NCI-H2196 treated with DMSO at 0.1 percent for 48 hours (cell line): ENCODE results near the gene COASY.
"Not testable (repeated sequence)": the region's sequence is repeated elsewhere in the genome, so short reads cannot be mapped to it uniquely, and the experiment has no call there.

Experiments
- DNase-seq: peaks from one replicate; lab custom pipeline; 2025; ENCODE audit not compliant: unreplicated experiment; lab: John Stamatoyannopoulos, UW

Gene COASY

DNA sequence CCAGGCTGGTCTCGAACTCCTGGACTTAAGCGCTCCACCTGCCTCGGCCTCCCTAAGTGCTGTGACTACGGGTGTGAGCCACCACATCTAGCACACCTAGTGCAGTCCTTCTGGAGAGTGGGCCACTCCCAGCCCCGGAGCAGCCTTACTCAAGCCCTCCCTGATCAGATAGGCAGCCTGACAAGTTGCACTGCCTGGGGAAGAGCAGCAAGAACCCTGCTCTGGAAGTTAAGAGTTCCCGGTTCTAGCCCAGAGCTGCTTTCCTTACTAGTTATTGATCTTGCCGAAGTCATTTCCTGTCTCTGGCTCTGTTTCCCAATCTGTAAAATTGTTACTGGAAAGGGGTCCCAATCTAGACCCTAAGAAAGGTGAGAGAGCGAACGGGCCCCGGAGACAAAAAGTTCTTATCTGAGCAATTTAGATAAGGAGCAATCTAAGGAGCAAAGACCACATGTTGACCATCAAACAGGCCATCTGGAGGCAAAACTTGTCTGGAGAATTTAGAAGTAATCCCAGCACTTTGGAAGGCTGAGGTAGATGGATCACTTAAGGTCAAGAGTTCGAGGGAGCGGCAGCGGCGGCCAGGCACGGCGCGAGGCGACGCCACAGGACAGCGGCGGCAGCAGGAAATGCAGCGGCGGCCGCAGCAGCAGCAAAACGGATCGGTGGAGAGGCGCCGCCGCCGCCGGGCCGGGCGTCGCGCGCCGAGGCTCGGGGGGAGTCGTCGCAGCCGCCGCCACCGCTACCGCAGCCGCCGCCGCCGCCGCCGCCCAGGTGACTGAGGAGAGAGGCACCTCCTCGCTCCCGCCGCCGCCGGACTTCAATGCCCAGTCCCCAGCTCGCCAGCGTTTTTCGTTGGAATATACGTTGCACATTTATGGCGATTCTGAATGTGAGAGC, 30.2 kb upstream of the COASY start:
- DNase-seq, result no peak

- no peak for DNase-seq
Observed at GRCh38 chr17:42535155-42536047, 26.5 kb upstream of the COASY start.

DNA sequence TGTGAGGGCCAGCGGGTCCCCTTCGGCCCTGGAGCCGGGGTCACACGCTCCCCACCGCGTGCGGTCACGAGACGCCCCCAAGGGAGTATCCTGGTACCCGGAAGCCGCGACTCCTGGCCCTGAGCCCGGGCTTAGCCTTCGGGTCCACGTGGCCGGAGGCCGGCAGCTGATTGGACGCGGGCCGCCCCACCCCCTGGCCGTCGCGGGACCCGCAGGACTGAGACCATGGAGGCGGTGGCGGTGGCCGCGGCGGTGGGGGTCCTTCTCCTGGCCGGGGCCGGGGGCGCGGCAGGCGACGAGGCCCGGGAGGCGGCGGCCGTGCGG, 25.9 kb upstream of the COASY start, which contains the start of gene NAGLU:
Gene NAGLU, plus strand, starts transcription at position 194 of the 324 bp plus-strand sequence. Its CDS starts 32 bp downstream, at position 226.
- DNase-seq, result peak; percentile 19

- DNase-seq, result peak; percentile 58
Observed at GRCh38 chr17:42536372-42537155, 25.4 kb upstream of the COASY start.

DNA sequence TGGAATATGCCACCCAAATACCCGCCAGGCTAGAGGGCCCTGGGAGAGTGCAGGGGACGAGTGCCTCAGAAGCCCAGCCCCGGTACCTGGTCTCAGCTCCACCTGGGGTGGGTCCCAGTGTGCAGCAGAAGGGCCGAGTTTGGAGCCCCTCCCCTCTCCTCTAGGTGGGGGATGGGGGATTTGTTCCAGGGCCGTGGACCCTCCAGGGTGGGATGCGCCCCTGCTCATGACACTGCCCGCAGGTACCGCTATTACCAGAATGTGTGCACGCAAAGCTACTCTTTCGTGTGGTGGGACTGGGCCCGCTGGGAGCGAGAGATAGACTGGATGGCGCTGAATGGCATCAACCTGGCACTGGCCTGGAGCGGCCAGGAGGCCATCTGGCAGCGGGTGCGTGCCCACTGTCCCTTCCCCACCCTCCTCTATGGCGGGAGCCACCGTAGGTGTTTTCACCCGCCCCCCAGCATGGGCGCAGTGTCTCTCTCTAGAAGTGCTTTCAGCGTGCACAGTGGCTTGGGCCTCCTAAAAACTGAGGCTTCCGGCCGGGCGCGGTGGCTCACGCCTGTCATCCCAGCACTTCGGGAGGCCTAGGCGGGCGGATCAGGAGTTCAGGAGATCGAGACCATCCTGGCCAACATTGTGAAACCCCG, 24.7 kb upstream of the COASY start:
- DNase-seq, result no peak

DNA sequence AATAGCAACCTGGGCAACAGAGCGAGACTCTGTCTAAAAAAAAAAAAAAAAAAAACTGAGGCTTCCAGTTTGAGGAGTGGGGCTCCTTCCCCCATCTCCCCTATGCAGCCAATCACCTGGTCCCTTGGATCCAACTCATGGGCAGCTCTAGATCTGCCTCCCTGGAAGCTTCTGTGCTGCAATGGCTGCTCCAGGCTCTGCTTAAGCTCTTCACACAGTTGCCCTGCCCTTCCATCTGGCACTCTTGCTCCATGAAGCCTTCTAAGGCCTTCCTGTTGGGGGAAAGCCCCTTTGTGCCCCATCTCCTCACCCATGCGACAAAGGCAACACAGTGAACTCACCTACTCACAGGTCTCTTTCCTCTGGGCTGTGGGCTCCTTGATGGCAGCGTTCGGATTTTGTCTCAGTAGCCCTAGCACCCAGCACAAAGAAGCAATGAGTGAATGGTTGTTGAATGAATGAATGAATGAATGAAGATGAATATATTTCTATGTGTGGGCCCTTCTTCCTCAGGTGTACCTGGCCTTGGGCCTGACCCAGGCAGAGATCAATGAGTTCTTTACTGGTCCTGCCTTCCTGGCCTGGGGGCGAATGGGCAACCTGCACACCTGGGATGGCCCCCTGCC, 24.0 kb upstream of the COASY start:
- no peak for DNase-seq

- no peak for DNase-seq
Observed at GRCh38 chr17:42538482-42538881, 23.5 kb upstream of the COASY start.

DNA sequence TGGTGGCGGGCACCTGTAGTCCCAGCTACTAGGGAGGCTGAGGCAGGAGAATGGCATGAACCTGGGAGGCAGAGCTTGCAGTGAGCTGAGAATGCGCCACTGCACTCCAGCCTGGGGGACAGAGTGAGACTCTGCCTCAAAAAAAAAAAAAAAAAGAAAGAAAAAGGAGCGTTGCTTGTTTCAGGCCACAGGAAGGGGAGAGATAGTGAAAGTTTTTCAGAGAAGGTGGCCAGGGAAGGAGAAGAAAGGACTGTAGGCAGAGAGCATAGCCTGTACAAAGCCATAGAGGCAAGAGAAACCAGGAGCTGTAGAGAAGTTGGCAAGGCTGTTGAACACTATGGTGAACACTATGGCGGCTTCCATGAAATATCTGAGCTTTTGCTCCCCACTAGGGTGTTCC, 21.4 kb upstream of the COASY start:
- not testable (repeated sequence) for DNase-seq

GRCh38 chr17:42541041-42541833, 20.7 kb upstream of the COASY start:
- peak; percentile 12 for DNase-seq

GRCh38 chr17:42543190-42544079, 18.5 kb upstream of the COASY start:
- no peak for DNase-seq

GRCh38 chr17:42544874-42545283, 17.1 kb upstream of the COASY start:
- no peak for DNase-seq

DNA sequence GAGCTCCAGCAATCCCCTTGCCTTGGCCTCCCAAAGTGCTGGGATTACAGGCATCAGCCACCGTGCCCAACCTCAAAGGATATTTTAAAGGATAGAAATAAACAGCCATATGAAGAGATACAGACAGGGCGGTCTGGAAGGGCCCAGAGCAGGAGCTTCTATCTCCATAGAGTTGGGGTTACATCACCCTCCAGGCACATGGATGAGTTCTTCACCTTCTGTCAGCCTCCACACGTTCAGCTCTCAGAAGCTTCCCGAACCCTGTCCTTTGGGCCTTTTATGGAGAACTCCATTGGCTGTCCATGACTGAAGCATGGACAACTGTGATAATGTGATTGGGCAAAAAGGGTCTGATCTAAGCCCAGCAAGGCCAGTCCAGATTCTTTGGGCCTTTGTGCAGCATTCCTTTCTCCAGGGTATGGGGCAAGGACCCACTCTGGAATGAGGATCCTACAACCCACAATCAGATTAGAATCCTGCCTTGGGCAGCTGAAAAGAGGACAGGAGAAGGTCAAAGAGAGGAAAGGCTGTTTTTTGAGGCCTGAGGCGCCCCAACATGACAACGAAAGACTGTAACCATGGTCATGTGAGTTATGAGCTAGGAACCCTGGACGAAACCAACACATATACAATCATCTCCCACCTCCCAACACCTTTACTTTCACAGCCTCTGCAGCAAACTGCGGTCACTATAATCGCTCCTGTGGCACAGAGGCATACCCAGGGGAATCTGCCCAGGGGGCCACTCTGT, 16.0 kb upstream of the COASY start:
- DNase-seq, result not testable (repeated sequence)

DNA sequence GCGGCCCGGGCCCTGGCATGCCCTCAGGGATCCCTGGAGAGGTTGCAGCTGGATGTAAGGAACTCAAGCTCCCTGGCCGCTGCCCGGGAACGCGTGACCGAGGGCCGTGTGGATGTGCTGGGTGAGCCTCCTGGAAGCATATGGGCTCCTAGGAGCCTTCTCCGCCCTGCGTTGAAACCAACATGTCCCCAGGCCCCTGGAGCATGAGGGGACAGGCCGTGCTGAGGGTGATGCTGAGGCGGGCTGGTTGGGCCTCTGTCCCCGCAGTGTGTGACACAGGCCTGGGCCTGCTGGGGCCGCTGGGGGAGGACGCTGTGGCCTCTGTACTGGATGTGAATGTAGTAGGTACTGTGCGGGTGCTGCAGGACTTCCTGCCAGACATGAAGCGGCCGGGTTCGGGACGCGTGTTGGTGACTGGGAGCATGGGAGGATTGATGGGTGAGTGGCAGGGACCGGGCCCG, 14.9 kb upstream of the COASY start:
- DNase-seq, result no peak

DNA sequence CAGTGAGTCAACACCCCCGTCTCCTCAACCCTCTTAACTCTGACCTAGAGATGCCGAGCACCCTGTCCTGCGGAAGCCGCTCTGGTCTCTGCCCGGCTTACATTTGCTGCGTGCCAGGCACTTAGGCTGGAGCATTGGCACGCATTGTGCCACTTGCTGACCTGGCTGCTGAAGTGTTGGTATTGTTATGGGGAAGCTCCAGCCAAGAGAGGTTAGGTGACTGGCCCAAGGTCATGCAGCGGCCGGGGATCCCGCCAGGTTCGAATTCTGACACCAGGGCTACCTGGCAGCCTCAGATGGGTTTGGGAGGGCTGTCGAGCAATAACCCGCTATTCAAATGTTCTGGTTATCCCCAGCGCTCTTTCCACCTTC, 14.3 kb upstream of the COASY start:
- no peak for DNase-seq

- DNase-seq, result no peak
Observed at GRCh38 chr17:42548070-42548837, 13.7 kb upstream of the COASY start.

DNA sequence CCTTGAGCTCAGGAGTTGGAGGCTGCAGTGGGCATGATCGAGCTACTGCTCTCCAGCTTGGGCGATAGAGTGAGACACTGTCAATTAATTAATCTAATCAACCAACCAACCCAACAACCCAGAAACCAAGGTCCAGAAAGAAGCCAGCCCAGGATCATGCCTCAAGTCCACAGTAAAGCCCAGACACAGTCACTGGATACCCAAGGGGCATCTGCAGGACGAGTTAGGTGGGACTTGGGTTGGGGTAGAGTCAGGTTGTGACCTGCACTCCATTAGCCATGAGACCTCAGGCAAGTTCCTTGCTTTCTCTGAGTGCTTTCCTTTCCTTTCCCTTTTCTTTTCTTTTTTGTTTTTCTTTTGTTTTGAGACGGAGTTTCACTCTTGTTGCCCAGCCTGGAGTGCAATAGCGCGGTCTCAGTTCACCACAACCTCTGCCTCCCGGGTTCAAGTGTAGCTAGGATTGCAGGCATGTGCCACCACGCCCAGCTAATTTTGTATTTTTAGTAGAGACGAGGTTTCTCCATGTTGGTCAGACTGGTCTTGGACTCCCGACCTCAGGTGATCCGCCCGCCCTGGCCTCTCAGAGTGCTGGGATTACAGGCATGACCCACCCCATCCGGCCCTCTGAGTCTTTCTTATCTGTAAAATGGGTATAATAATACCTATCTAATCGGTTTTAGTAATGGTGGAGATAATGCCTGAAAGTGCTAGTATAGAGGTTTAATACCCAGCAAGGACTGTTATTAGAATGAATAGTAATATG, 12.8 kb upstream of the COASY start:
- DNase-seq, result no peak
